ENCODE results near the gene CERS1. TPM values are rescaled to one million over a fixed set of nuclear protein-coding genes. Genes with fewer than 3 reads are reported as not detected.
A peak's percentile ranks its signal among the peaks of the same experiment; 100 is the strongest.

Gene CERS1
- total RNA-seq, 1 donor from 2014 or later: 1.4 TPM

- DNase-seq: no peak
- H3K36me3 ChIP-seq: no peaks in the 10 kb centered on the region
- H3K27me3 ChIP-seq (ENCODE audit: low read depth): peaks cover 31% of the 10 kb centered on the region
- no peak overlapping the region for H3K27ac ChIP-seq (replicated peaks)
- no peak overlapping the region for H3K4me3 ChIP-seq
- intact Hi-C loops (cut with micrococcal nuclease): no loop called here
- peaks cover under 1% of the 10 kb centered on the region for H3K4me1 ChIP-seq
- TF ChIP-seq, protein P1, sequence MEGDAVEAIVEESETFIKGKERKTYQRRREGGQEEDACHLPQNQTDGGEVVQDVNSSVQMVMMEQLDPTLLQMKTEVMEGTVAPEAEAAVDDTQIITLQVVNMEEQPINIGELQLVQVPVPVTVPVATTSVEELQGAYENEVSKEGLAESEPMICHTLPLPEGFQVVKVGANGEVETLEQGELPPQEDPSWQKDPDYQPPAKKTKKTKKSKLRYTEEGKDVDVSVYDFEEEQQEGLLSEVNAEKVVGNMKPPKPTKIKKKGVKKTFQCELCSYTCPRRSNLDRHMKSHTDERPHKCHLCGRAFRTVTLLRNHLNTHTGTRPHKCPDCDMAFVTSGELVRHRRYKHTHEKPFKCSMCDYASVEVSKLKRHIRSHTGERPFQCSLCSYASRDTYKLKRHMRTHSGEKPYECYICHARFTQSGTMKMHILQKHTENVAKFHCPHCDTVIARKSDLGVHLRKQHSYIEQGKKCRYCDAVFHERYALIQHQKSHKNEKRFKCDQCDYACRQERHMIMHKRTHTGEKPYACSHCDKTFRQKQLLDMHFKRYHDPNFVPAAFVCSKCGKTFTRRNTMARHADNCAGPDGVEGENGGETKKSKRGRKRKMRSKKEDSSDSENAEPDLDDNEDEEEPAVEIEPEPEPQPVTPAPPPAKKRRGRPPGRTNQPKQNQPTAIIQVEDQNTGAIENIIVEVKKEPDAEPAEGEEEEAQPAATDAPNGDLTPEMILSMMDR (IDR thresholded peaks at IDR 0.05; ENCODE audit: borderline replicate concordance): no peak
- H3K9me3 ChIP-seq (replicated peaks): peaks cover 6% of the 10 kb centered on the region
These were observed 20.2 kb downstream of the CERS1 start for GRCh38 chr19:18875726-18876125.

DNA sequence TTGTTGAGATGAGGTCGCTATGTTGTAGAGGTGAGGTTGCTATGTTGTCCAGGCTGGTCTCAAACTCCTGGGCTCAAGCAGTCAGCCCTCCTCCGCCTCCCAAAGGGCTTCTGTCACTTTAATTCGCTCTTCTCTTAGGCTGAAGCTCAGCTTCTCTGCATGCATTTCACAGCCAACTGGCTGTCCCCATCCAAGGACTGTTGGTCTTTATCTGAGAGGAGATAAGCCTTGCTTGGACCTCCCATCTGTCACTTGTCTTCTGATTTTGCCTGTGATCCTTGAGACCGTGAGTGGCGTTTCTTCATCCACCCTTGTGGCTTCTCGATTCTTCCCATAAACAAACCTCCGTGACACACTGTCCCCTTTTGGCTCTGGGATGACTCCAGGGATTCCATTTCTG, 24.4 kb downstream of the CERS1 start:
- H3K27me3 ChIP-seq (ENCODE audit: low read depth): peaks cover 48% of the 10 kb centered on the region
- peaks cover under 1% of the 10 kb centered on the region for H3K9me3 ChIP-seq (replicated peaks)
- no peak overlapping the region for H3K27ac ChIP-seq (replicated peaks)
- intact Hi-C loops (cut with micrococcal nuclease): no loop called here
- TF ChIP-seq, protein P1 (IDR thresholded peaks at IDR 0.05; ENCODE audit: borderline replicate concordance): no peak
- H3K4me1 ChIP-seq: peaks cover 25% of the 10 kb centered on the region
- no peak overlapping the region for H3K4me3 ChIP-seq
- no peak for DNase-seq
- peaks cover 13% of the 10 kb centered on the region for H3K36me3 ChIP-seq

DNA sequence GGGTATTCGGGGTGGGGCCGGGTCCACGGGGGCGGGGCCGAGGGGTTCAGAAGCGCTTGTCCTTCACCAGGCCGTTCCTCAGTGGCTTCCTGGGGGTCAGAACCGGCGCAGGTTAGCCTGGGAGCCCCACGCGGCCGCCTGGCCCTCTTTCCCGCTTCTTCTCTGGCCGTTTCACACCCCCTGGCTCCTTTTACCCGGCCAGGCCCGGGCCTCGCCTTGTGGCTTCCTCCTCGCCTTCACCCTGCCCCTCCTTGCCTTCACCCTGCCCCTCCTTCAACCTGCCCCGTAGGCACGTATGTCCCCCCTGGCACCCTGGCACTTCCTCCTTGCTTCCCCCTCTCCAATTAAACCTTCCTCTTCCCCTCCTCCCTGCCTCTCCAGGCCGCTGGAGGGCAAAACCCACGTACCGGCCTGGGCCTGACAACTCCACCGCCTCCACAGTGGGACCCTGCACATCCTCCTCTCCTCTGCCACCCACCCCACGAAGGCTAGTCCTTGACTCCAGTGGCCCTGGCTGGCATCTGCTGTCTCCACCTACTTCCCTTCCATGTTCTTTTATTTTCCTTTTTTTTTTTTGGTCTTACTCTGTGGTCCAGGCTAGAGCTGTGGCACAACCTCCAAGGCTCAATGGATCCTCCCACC, 25.3 kb downstream of the CERS1 start:
- no peak for DNase-seq
- no peak overlapping the region for H3K27ac ChIP-seq (replicated peaks)
- TF ChIP-seq, protein P1 (IDR thresholded peaks at IDR 0.05; ENCODE audit: borderline replicate concordance): no peak
- peaks cover 25% of the 10 kb centered on the region for H3K4me1 ChIP-seq
- H3K9me3 ChIP-seq (replicated peaks): no peaks in the 10 kb centered on the region
- H3K4me3 ChIP-seq: peak overlapping the region; percentile 19
- peaks cover 21% of the 10 kb centered on the region for H3K36me3 ChIP-seq
- H3K27me3 ChIP-seq (ENCODE audit: low read depth): peaks cover 48% of the 10 kb centered on the region
- intact Hi-C loops (cut with micrococcal nuclease): no loop called here

- no peaks in the 10 kb centered on the region for H3K9me3 ChIP-seq (replicated peaks)
- H3K27me3 ChIP-seq (ENCODE audit: low read depth): peaks cover 48% of the 10 kb centered on the region
- no peak overlapping the region for H3K27ac ChIP-seq (replicated peaks)
- peak overlapping the region; percentile 19 for H3K4me3 ChIP-seq
- H3K4me1 ChIP-seq: peaks cover 25% of the 10 kb centered on the region
- DNase-seq: no peak
- intact Hi-C loops (cut with micrococcal nuclease): no loop called here
- peaks cover 28% of the 10 kb centered on the region for H3K36me3 ChIP-seq
- TF ChIP-seq, protein P1 (IDR thresholded peaks at IDR 0.05; ENCODE audit: borderline replicate concordance): no peak
These were observed 26.0 kb downstream of the CERS1 start for GRCh38 chr19:18869781-18870530.

DNA sequence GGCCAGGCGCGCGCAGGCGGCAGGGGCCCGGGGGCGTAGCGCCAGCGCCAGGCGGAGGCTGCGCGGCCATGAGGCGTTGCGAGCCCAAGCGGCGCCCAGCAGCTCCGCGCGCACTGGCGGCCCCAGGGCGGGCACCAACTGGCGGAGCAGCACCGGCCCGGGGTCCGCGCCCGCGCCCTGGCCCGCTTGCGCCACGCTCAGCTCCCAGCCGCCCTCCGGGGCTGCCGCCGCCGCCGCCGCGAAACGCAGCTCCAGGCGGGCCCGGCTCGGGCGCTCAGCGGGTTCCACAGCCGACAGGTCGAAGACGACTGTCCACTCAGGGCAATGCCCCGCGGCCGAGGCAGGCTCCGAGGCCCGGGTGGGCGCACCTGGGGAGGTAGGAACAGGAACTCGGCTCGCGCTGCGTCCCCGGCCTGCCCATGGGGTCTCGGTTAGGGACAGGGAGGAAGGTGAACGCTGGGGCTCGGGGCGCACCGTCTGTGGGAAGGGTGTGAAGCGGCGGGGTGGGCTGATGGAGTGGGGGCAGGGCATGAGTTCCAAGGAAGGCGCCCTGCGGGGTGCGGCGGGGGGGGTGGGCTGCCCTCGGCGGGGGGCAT, 26.8 kb downstream of the CERS1 start:
- Histone ChIP-seq H3K9me3 (replicated peaks) (no peaks in the 10 kb centered on the region), H3K36me3 (peaks cover 36% of the 10 kb centered on the region), H3K27me3 (ENCODE audit: low read depth) (peaks cover 43% of the 10 kb centered on the region), H3K4me3 (peak overlapping the region; percentile 40), H3K4me1 (peaks cover 25% of the 10 kb centered on the region), H3K27ac (replicated peaks) (no peak overlapping the region)
- intact Hi-C loops (cut with micrococcal nuclease): no loop called here
- TF ChIP-seq, protein P1 (IDR thresholded peaks at IDR 0.05; ENCODE audit: borderline replicate concordance): no peak
- no peak for DNase-seq
